DND-41 (cell line): ENCODE data around the gene CTRB1.

Experiments used
- ATAC-seq: fragments of 200-7000 bp; cut with Tn5 transposase; 3 replicates; pipeline ENCODE4 v1.9.1; 2021; ENCODE audit warnings: low read depth; ENCODE audit not compliant: insufficient read depth
- DNase-seq: peaks from one replicate; pipeline ENCODE4 v3.0.0-alpha.2; 2020
- H2AFZ ChIP-seq: 2 replicates; pipeline ENCODE4 v1.6.0; 2012; ENCODE audit warnings: low read depth, low read length
- H3K27ac ChIP-seq: 2 replicates; pipeline ENCODE4 v1.5.1; 2012; ENCODE audit warnings: low read length, inconsistent platforms
- H3K27me3 ChIP-seq: fragments of 200-600 bp; sonication (generic); 2 replicates; pipeline ENCODE4 v1.6.0; 2012; ENCODE audit warnings: low read length, mild to moderate bottlenecking, inconsistent platforms; ENCODE audit not compliant: insufficient read depth, poor library complexity
- H3K36me3 ChIP-seq: 2 replicates; pipeline ENCODE4 v1.5.1; 2012; ENCODE audit warnings: low read length, inconsistent platforms; ENCODE audit not compliant: insufficient read depth
- H3K4me1 ChIP-seq: 2 replicates; pipeline ENCODE4 v1.5.1; 2012; ENCODE audit warnings: mild to moderate bottlenecking, low read length; ENCODE audit not compliant: insufficient read depth
- H3K4me2 ChIP-seq: 2 replicates; pipeline ENCODE4 v1.6.0; 2012; ENCODE audit warnings: mild to moderate bottlenecking, moderate library complexity, low read length, inconsistent platforms; ENCODE audit not compliant: insufficient read depth
- H3K4me3 ChIP-seq, 2 experiments: fragments of 200-600 bp in 1 of 2; shearing (Covaris generic) in 1 of 2; 2 replicates each; pipeline ENCODE4 v1.5.1; 2012 to 2016; ENCODE audit warnings: inconsistent platforms in 2 of 2, low read length in 2 of 2, mild to moderate bottlenecking in 2 of 2, low read depth in 1 of 2, moderate library complexity in 1 of 2
- H3K79me2 ChIP-seq: 2 replicates; pipeline ENCODE4 v1.6.0; 2012; ENCODE audit warnings: low read length, inconsistent platforms; ENCODE audit not compliant: insufficient read depth
- H3K9ac ChIP-seq: 2 replicates; pipeline ENCODE4 v1.6.0; 2012; ENCODE audit warnings: low read depth, mild to moderate bottlenecking, inconsistent platforms, low read length, moderate library complexity
- H3K9me3 ChIP-seq: 2 replicates; pipeline ENCODE4 v1.5.1; 2012; ENCODE audit warnings: low read length, moderate library complexity, mild to moderate bottlenecking, inconsistent platforms; ENCODE audit not compliant: insufficient read depth, severe bottlenecking
- H4K20me1 ChIP-seq: 2 replicates; pipeline ENCODE4 v1.6.0; 2012; ENCODE audit warnings: low read length; ENCODE audit not compliant: insufficient read depth
- EZH2 ChIP-seq: IDR thresholded peaks from 3 replicates; pipeline ENCODE4 v1.6.1; 2012; ENCODE audit warnings: borderline replicate concordance, low read depth, mild to moderate bottlenecking, moderate library complexity, low read length, inconsistent platforms; ENCODE audit not compliant: severe bottlenecking
- TF ChIP-seq, protein P1 (sequence below): IDR thresholded peaks from 2 replicates; pipeline ENCODE4 v1.5.1; 2012; ENCODE audit warnings: borderline replicate concordance, low read length, moderate library complexity, mild to moderate bottlenecking; ENCODE audit not compliant: poor library complexity, severe bottlenecking; ENCODE audit errors: extremely low read depth

CTRB1 gene

DNA sequence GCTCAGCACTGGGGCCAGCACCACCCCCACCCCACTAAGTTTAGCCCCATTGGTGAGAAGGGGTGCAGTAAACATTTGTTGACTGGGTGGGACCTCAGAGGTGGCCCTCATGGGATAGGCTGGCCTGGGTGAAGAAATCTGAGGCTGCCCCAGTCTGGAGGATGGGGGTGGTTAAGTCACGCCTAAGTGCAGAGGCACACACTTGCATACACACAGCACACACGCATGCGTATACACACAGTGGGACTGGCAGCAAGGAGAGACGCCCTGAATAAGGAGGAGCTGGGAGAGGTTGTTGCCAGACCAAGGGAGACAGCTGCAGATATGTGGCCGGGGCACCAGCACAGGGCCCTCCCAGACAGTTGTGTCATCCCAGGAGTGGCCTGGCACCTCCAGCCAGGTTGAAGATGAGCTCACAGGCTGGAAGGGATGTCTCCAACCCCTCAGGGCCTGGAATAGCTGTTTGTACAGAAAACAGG is 35.6 kb downstream of the CTRB1 start:
- Histone ChIP-seq H3K4me2 (no peak overlapping the region), H3K27ac (no peak overlapping the region), H3K36me3 (no peaks in the 10 kb centered on the region), H3K27me3 (peaks cover 7% of the 10 kb centered on the region), H3K4me3 (no peak overlapping the region), H3K9ac (no peak overlapping the region), H3K9me3 (no peaks in the 10 kb centered on the region), H3K4me1 (no peaks in the 10 kb centered on the region), H2AFZ (no peak overlapping the region), H4K20me1 (peaks cover 5% of the 10 kb centered on the region; the same call in 1 of the 2 replicates), H3K79me2 (no peaks in the 10 kb centered on the region)
- no peak for TF ChIP-seq EZH2
- TF ChIP-seq, protein P1, sequence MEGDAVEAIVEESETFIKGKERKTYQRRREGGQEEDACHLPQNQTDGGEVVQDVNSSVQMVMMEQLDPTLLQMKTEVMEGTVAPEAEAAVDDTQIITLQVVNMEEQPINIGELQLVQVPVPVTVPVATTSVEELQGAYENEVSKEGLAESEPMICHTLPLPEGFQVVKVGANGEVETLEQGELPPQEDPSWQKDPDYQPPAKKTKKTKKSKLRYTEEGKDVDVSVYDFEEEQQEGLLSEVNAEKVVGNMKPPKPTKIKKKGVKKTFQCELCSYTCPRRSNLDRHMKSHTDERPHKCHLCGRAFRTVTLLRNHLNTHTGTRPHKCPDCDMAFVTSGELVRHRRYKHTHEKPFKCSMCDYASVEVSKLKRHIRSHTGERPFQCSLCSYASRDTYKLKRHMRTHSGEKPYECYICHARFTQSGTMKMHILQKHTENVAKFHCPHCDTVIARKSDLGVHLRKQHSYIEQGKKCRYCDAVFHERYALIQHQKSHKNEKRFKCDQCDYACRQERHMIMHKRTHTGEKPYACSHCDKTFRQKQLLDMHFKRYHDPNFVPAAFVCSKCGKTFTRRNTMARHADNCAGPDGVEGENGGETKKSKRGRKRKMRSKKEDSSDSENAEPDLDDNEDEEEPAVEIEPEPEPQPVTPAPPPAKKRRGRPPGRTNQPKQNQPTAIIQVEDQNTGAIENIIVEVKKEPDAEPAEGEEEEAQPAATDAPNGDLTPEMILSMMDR: no peak
- ATAC-seq: no peak; the same call in 2 of the 3 replicates
- DNase-seq: no peak

- no peak overlapping the region for H3K27ac ChIP-seq
- DNase-seq (no peak), ATAC-seq (no peak)
- TF ChIP-seq, protein P1: no peak
- TF ChIP-seq EZH2: no peak
- H3K4me1 ChIP-seq: no peaks in the 10 kb centered on the region
- H3K9ac ChIP-seq: no peak overlapping the region
- no peak overlapping the region for H3K4me2 ChIP-seq
- peaks cover 7% of the 10 kb centered on the region for H3K27me3 ChIP-seq
- no peak overlapping the region for H2AFZ ChIP-seq
- no peaks in the 10 kb centered on the region for H3K9me3 ChIP-seq
- H3K36me3 ChIP-seq: no peaks in the 10 kb centered on the region
- peaks cover 6% of the 10 kb centered on the region; the same call in 1 of the 2 replicates for H4K20me1 ChIP-seq
- no peaks in the 10 kb centered on the region for H3K79me2 ChIP-seq
- H3K4me3 ChIP-seq: no peak overlapping the region
Measured at GRCh38 chr16:75256059-75256571, 37.3 kb downstream of the CTRB1 start.

DNA sequence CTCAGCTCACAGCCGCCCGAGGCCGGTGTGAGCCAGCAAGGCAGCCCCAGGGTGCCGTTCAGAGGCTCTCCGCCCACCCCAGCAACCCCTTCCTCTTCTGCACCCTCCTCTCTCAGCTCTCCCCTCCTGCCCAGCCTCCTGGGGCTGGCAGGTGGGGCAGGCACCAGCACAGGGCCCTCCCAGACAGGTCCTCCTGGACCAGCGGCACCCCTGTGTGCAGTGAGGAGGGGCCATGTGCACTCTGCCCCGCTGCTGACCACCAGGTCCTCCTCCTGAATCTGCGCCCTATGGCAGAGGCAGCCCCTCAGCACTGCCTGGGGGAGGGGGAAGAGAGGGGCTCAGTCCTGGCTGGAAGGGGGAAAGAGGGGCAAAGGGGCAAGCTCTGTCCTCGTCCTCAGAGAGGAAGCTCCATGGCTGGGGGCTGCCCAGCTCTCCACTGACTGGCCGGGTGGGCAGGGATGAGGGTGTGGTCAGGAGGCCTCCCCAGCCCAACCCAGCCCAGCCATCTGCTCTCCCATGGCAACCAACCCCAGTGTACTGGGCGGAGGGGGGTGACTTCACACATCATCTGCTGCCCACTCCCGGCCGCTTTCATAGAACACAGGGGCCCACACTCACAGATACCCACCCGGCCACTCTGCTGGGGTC is 38.0 kb downstream of the CTRB1 start:
- Histone ChIP-seq H3K4me1 (no peaks in the 10 kb centered on the region), H3K9ac (no peak overlapping the region), H3K79me2 (no peaks in the 10 kb centered on the region), H4K20me1 (peaks cover 8% of the 10 kb centered on the region; the same call in 1 of the 2 replicates), H3K4me3 (no peak overlapping the region), H3K4me2 (no peak overlapping the region), H3K36me3 (no peaks in the 10 kb centered on the region), H3K27me3 (peaks cover 7% of the 10 kb centered on the region), H2AFZ (no peak overlapping the region), H3K9me3 (no peaks in the 10 kb centered on the region), H3K27ac (no peak overlapping the region)
- ATAC-seq: no peak
- DNase-seq: no peak
- TF ChIP-seq EZH2: no peak
- TF ChIP-seq, protein P1: no peak
